Karpas-422 (cell line): ENCODE results near the gene PQBP1. TPM values are rescaled to one million over a fixed set of nuclear protein-coding genes. Genes with fewer than 3 reads are reported as not detected.

Source experiments
- DNase-seq: peaks from one replicate; pipeline ENCODE4 v3.0.0-alpha.2; 2015
- H2AFZ ChIP-seq: fragments of 200-600 bp; sonication (generic); 2 replicates; pipeline ENCODE4 v1.6.1; 2014; ENCODE audit warnings: antibody characterized with exemption, low read length, mixed read lengths
- H3K27ac ChIP-seq: fragments of 200-600 bp; sonication (generic); 2 replicates; pipeline ENCODE4 v1.5.1; 2014; ENCODE audit warnings: mild to moderate bottlenecking, low read length, moderate library complexity
- H3K27me3 ChIP-seq: fragments of 200-600 bp; sonication (generic); 2 replicates; pipeline ENCODE4 v1.6.1; 2014; ENCODE audit warnings: low read length, mixed read lengths
- H3K36me3 ChIP-seq: fragments of 200-600 bp; sonication (generic); 2 replicates; pipeline ENCODE4 v1.6.1; 2014; ENCODE audit warnings: low read length, mixed read lengths; ENCODE audit not compliant: insufficient read depth
- H3K4me1 ChIP-seq: fragments of 200-600 bp; sonication (generic); 2 replicates; pipeline ENCODE4 v1.6.1; 2014; ENCODE audit warnings: mild to moderate bottlenecking, low read length, mixed read lengths
- H3K4me2 ChIP-seq: fragments of 200-600 bp; sonication (generic); 2 replicates; pipeline ENCODE4 v1.6.1; 2014; ENCODE audit warnings: low read length, low read depth, mild to moderate bottlenecking; ENCODE audit not compliant: poor library complexity, severe bottlenecking
- H3K4me3 ChIP-seq: fragments of 200-600 bp; sonication (generic); 2 replicates; pipeline ENCODE4 v1.5.1; 2014; ENCODE audit warnings: mild to moderate bottlenecking, antibody characterized with exemption, low read length, mixed read lengths
- H3K79me2 ChIP-seq: fragments of 200-600 bp; sonication (generic); 2 replicates; pipeline ENCODE4 v1.6.1; 2014; ENCODE audit warnings: mild to moderate bottlenecking, low read length, mixed read lengths
- H3K9ac ChIP-seq: fragments of 200-600 bp; sonication (generic); 2 replicates; pipeline ENCODE4 v1.6.0; 2014; ENCODE audit warnings: low read length
- H3K9me2 ChIP-seq: fragments of 200-600 bp; sonication (generic), shearing (Covaris generic); replicated peaks from 2 replicates; pipeline ENCODE4 v1.6.0; 2014; ENCODE audit warnings: mild to moderate bottlenecking, low read length, moderate library complexity; ENCODE audit not compliant: insufficient read depth
- H3K9me3 ChIP-seq: fragments of 300-700, 200-600 bp; sonication (generic); 2 replicates; pipeline ENCODE4 v1.6.1; 2014; ENCODE audit warnings: low read length, mixed read lengths
- H4K20me1 ChIP-seq: fragments of 200-600 bp; sonication (generic); 2 replicates; pipeline ENCODE4 v1.6.1; 2014; ENCODE audit warnings: mild to moderate bottlenecking, antibody characterized with exemption, low read length, low read depth; ENCODE audit not compliant: insufficient read depth
- total RNA-seq: library from RNA; depleted of rRNA; stranded (reverse); fragments of >200 nt; shearing (Covaris generic); gene quantifications from 2 replicates; pipeline ENCODE4 v1.2.3, GENCODE V29; 2014; ENCODE audit warnings: low replicate concordance

Gene PQBP1
- total RNA-seq, 1 experiment from 2014 or later = 40.3 TPM

DNA sequence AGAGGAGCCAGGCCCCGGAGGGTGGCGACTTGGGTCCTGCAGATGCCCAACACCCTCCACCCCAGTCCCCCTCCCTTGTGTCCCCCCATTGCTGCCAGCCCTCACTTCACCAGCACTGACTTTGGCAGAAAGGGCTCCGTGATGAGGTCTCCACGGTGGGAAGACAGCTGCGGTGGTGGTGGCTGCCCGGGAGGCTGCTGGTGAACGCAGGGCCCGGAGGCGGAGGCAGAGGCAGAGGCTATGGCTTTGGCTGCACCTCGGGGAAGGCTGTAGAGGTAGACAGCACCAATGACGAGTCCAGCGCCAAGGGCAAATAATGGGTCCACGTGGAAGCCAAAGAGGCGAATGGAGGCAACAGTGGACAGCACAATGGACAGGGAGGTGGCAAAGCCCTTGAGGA, 6.9 kb downstream of the PQBP1 start:
- H3K79me2 ChIP-seq = peaks cover 6% of the 10 kb centered on the region
- no peak for DNase-seq
- H3K4me2 ChIP-seq = no peak overlapping the region
- H3K4me1 ChIP-seq = peaks cover 2% of the 10 kb centered on the region
- no peak overlapping the region for H3K9ac ChIP-seq
- no peaks in the 10 kb centered on the region for H4K20me1 ChIP-seq
- H3K9me2 ChIP-seq = no peaks in the 10 kb centered on the region
- H3K36me3 ChIP-seq = no peaks in the 10 kb centered on the region
- no peaks in the 10 kb centered on the region for H3K27me3 ChIP-seq
- no peak overlapping the region for H3K27ac ChIP-seq
- H2AFZ ChIP-seq = no peak overlapping the region
- H3K4me3 ChIP-seq = no peak overlapping the region
- H3K9me3 ChIP-seq = no peaks in the 10 kb centered on the region

DNA sequence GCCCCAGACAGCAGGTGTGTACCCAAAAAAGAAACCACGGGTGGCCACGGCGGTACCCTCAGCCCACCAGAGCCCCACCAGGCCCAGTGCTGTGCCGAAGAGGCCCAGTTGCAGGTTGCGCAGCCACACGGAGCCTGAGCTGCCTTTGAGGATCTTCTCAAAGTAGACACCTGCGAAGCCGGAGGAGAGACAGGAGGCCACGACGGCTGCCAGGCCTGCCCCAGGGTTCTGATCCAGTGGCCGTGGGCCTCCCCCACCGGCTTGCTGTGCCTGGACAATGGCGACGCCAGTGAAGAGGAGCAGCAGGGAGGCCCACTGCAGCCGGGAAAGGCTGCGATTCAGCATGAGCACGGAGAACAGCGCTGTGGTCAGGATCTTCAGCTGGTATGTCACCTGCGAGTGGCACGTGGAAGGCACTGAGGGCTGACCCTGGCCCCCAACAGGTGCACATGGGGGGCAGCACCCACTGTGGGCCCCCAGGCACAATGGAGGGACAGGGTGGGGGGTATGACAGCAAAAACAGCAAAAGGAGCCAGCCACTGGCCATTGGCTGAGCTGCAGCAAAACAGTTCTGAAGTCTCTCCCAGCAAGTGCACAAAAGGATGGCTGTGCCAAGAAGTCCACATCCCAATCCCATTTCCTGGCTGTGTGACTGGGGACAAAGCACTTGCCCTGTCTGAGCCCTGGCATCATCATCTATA, 7.5 kb downstream of the PQBP1 start:
- no peak for DNase-seq
- H3K9me3 ChIP-seq = no peaks in the 10 kb centered on the region
- no peak overlapping the region for H3K4me2 ChIP-seq
- H3K27ac ChIP-seq = no peak overlapping the region
- no peaks in the 10 kb centered on the region for H3K9me2 ChIP-seq
- H3K36me3 ChIP-seq = no peaks in the 10 kb centered on the region
- no peak overlapping the region for H3K4me3 ChIP-seq
- H3K79me2 ChIP-seq = peaks cover 9% of the 10 kb centered on the region
- H3K9ac ChIP-seq = no peak overlapping the region
- H3K27me3 ChIP-seq = no peaks in the 10 kb centered on the region
- H2AFZ ChIP-seq = no peak overlapping the region
- H3K4me1 ChIP-seq = peaks cover 3% of the 10 kb centered on the region
- no peaks in the 10 kb centered on the region for H4K20me1 ChIP-seq

GRCh38 chrX:48908600-48908999, 10.9 kb downstream of the PQBP1 start:
- no peaks in the 10 kb centered on the region for H3K9me3 ChIP-seq
- peaks cover 21% of the 10 kb centered on the region for H3K79me2 ChIP-seq
- H3K4me1 ChIP-seq = peaks cover 15% of the 10 kb centered on the region
- no peak for DNase-seq
- H2AFZ ChIP-seq = no peak overlapping the region
- no peaks in the 10 kb centered on the region for H4K20me1 ChIP-seq
- H3K27ac ChIP-seq = no peak overlapping the region
- no peak overlapping the region for H3K4me2 ChIP-seq
- no peak overlapping the region for H3K9ac ChIP-seq
- H3K9me2 ChIP-seq = no peaks in the 10 kb centered on the region
- H3K36me3 ChIP-seq = no peaks in the 10 kb centered on the region
- H3K4me3 ChIP-seq = no peak overlapping the region
- no peaks in the 10 kb centered on the region for H3K27me3 ChIP-seq

DNA sequence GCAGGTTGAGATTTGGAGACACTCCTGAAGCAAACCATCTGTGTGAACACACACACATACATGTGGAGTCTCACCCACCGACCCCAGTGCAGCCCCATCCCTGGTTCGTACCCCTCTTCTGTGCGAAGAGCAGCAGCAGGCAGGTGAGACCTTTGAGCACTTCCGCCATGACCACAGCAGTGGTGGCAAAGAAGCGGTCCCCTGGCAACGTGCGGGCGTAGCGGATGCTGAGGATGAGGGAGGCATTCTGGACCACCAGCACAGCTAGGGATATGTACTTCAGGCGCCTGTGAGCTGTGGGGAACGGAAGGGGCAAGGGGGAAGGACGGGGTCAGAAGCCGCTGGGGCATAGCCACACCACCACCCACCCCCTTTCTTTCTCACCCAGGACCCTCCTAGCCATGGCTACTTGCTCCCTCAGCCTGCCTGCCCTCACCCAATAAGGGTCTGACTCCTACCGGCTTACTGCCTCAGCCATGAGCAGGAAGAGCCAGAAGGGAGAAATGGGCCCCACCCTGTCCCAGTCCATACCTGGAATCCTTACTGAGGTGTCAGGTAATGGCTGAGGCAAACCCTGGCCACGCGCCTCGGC, 12.1 kb downstream of the PQBP1 start:
- no peak for DNase-seq
- H3K4me1 ChIP-seq = peaks cover 15% of the 10 kb centered on the region
- H2AFZ ChIP-seq = no peak overlapping the region
- H3K9me2 ChIP-seq = no peaks in the 10 kb centered on the region
- H3K9me3 ChIP-seq = no peaks in the 10 kb centered on the region
- H4K20me1 ChIP-seq = no peaks in the 10 kb centered on the region
- H3K4me2 ChIP-seq = peak overlapping the region; percentile 69
- H3K27ac ChIP-seq = no peak overlapping the region
- H3K9ac ChIP-seq = peak overlapping the region; percentile 76; the same call in 1 of the 2 replicates
- H3K36me3 ChIP-seq = no peaks in the 10 kb centered on the region
- peaks cover 21% of the 10 kb centered on the region for H3K79me2 ChIP-seq
- H3K4me3 ChIP-seq = peak overlapping the region; percentile 77; the same call in 1 of the 2 replicates
- H3K27me3 ChIP-seq = no peaks in the 10 kb centered on the region

GRCh38 chrX:48910926-48911411, 13.2 kb downstream of the PQBP1 start:
- Histone ChIP-seq H3K4me3 (peak overlapping the region; percentile 77), H2AFZ (no peak overlapping the region), H3K79me2 (peaks cover 23% of the 10 kb centered on the region), H3K9me3 (no peaks in the 10 kb centered on the region), H3K27ac (no peak overlapping the region), H3K4me2 (peak overlapping the region; percentile 69), H3K27me3 (no peaks in the 10 kb centered on the region), H3K9me2 (no peaks in the 10 kb centered on the region), H3K4me1 (peaks cover 15% of the 10 kb centered on the region), H3K36me3 (peaks cover 6% of the 10 kb centered on the region; the same call in 1 of the 2 replicates), H4K20me1 (no peaks in the 10 kb centered on the region; the same call in 1 of the 2 replicates), H3K9ac (peak overlapping the region; percentile 76)
- DNase-seq = peak; percentile 58

DNA sequence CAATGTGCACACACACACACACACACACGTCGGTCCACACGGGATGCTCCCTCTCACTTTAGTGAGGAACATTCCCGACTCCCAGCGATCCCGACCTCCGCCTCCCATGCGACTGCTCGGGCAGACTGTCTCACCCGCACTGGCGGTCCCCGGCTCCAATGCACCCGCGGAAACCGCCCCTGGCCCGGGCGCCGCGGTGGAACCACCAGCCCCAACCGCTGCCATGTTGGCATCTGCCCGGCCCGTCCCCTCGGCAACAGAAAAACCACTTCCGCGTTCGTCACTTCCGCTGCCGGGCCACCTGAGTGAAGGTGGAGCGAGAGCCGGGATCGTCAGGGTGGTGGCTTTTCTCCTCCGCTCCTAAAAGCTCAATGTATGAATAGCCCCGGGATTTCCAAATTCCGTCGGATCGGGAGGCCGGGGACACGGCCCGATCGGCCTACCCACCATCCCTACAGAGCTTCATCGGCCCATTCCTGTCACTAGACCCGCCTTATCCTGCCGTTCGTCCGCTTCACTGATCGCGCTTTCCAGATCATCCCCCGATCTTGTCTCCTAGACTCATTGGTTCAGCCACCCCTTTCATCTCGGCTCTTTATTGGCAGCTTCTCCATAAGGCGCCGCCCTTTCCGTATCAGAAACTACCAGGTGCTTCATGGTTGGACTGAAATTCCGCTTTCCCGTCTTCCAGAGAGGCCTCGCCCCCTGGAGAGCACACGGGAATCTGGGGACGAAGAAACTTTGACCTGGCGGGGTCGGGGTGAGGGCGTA, 13.9 kb downstream of the PQBP1 start, which contains the start of gene SLC35A2:
TSS of gene SLC35A2 (minus strand) at position 235 of the 771 bp plus-strand sequence. CDS start at position 225, 10 bp downstream.
- Histone ChIP-seq H3K9ac (peak within 1 kb of the TSS; percentile 76), H3K4me3 (peak within 1 kb of the TSS; percentile 77), H3K4me2 (peak within 1 kb of the TSS; percentile 69), H3K9me3 (no peaks in the 10 kb centered on the region), H2AFZ (no peak within 1 kb of the TSS), H4K20me1 (peaks cover 1% of the 10 kb centered on the region; the same call in 1 of the 2 replicates), H3K79me2 (peaks cover 25% of the 10 kb centered on the region), H3K27ac (peak within 1 kb of the TSS; percentile 37; the same call in 1 of the 2 replicates), H3K4me1 (peaks cover 15% of the 10 kb centered on the region), H3K9me2 (no peaks in the 10 kb centered on the region), H3K36me3 (peaks cover 7% of the 10 kb centered on the region; the same call in 1 of the 2 replicates), H3K27me3 (no peaks in the 10 kb centered on the region)
- peak; percentile 92 for DNase-seq

DNA sequence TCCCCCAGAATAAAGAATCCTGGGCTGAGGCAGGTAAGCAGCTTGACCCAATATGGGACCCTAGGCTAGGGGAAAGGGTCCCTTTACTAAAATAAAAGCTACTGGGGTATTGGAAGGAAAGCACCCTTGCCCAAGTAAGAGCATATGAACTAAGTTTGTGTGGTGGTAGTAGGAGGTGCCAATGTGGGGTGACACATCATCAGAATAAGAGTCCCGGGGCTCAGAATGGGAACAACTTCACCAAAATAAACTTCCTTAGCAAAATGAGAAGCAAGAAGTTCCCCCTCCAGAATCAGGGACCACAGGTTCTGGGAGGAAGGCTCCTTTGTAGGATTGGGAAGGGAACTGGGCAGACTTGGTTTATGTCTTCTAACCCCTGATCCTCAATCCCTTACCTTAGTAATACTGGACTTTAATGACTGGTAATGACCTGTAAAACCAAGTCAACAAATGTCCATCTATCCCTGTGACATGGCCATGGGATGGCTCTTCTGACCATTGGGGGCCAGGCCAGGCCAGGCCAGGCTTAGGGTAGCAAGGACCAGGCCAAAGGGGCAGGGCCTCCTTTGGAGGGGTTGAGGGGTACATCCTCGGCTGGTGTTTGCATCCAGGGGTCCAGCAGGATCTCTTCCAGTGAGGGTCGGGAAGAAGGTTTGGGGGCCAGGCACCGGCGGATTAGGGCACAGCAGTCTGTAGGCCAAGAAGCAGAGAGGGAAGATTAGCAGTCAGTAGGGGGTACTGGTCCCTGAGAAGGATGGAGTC, 16.1 kb downstream of the PQBP1 start:
- H3K9ac ChIP-seq = no peak overlapping the region
- no peaks in the 10 kb centered on the region for H3K27me3 ChIP-seq
- DNase-seq = no peak
- H3K4me2 ChIP-seq = no peak overlapping the region
- peaks cover 9% of the 10 kb centered on the region; the same call in 1 of the 2 replicates for H4K20me1 ChIP-seq
- H3K9me3 ChIP-seq = no peaks in the 10 kb centered on the region
- no peaks in the 10 kb centered on the region for H3K9me2 ChIP-seq
- no peak overlapping the region for H3K27ac ChIP-seq
- H3K4me3 ChIP-seq = no peak overlapping the region
- peaks cover 7% of the 10 kb centered on the region; the same call in 1 of the 2 replicates for H3K36me3 ChIP-seq
- peaks cover 19% of the 10 kb centered on the region for H3K4me1 ChIP-seq
- no peak overlapping the region for H2AFZ ChIP-seq
- peaks cover 38% of the 10 kb centered on the region for H3K79me2 ChIP-seq
